T-cell (primary cell): ENCODE results near the gene CDH13. TPM values are rescaled to one million over a fixed set of nuclear protein-coding genes. Genes with fewer than 3 reads are reported as not detected.

Experiments
- ATAC-seq, 4 experiments: fragments of 200-7000 bp in 3 of 4; fragments of 150-1000 bp in 1 of 4; cut with Tn5 transposase; replicated peaks in 1 of 4; 1 replicate in 3 of 4; 2 replicates in 1 of 4; pipeline ENCODE4 v1.10.0; 2021; ENCODE audit warnings: moderate library complexity in 3 of 4, mild to moderate bottlenecking in 2 of 4, moderate number of reproducible peaks in 1 of 4
- CTCF ChIA-PET, 2 donors: fragments of 300-600 bp; sonication (Branson Sonifier 250); formaldehyde crosslinking; loops; one replicate each; lab custom pipeline; 2022; ENCODE audit warnings: antibody characterized with exemption in 2 of 2; lab: Charles Lee
- POLR2A ChIA-PET, 2 donors: fragments of 300-600 bp; sonication (Branson Sonifier 250); formaldehyde crosslinking; loops; one replicate each; lab custom pipeline; 2022; ENCODE audit warnings: antibody characterized with exemption in 2 of 2; lab: Charles Lee
- DNase-seq, 35 experiments: peaks; one replicate each; pipeline versions ENCODE4 v3.0.0 to v3.0.0-alpha.2; 2013 to 2023
- H3K27ac ChIP-seq: one replicate; pipeline ENCODE4 v1.5.1; 2013; ENCODE audit warnings: low read length
- H3K27me3 ChIP-seq, 2 experiments: replicated peaks in 1 of 2; 1 replicate in 1 of 2; 2 replicates in 1 of 2; pipeline versions ENCODE4 v1.6.1 to v1.7.0; 2013; ENCODE audit warnings: low read length in 1 of 2, mixed read lengths in 1 of 2; ENCODE audit not compliant: control insufficient read depth in 2 of 2, insufficient read depth in 2 of 2; ENCODE audit errors: extremely low read depth in 1 of 2
- H3K36me3 ChIP-seq, 2 donors: 1 replicate in 1 of 2; 2 replicates in 1 of 2; pipeline versions ENCODE4 v1.6.1 to v1.7.0; 2013; ENCODE audit warnings: low read length in 1 of 2; ENCODE audit not compliant: control insufficient read depth in 2 of 2, insufficient read depth in 1 of 2; ENCODE audit errors: extremely low read depth in 1 of 2
- H3K4me1 ChIP-seq, 2 experiments: 1 replicate in 1 of 2; 2 replicates in 1 of 2; pipeline versions ENCODE4 v1.6.1 to v1.7.0; 2013; ENCODE audit warnings: low read length in 2 of 2, mixed read lengths in 1 of 2; ENCODE audit not compliant: insufficient read depth in 2 of 2, control insufficient read depth in 1 of 2; ENCODE audit errors: extremely low read depth in 1 of 2
- H3K4me3 ChIP-seq, 2 donors: 1 replicate in 1 of 2; 2 replicates in 1 of 2; pipeline versions ENCODE4 v1.5.1 to v1.7.0; 2013; ENCODE audit warnings: mild to moderate bottlenecking in 2 of 2, low read length in 1 of 2, moderate library complexity in 1 of 2; ENCODE audit not compliant: control insufficient read depth in 1 of 2; ENCODE audit errors: extremely low read depth in 1 of 2
- H3K9me3 ChIP-seq: 2 replicates; pipeline ENCODE4 v1.7.0; 2013
- H3K27ac Mint-ChIP-seq, 2 donors: one replicate each; pipeline ENCODE4 v1.8.0; 2020 to 2021; ENCODE audit warnings: mild to moderate bottlenecking in 2 of 2, mixed read lengths in 2 of 2
- H3K27me3 Mint-ChIP-seq, 2 donors: one replicate each; pipeline ENCODE4 v1.8.0; 2021 to 2022; ENCODE audit warnings: mixed read lengths in 2 of 2
- H3K36me3 Mint-ChIP-seq: one replicate; pipeline ENCODE4 v1.8.0; 2021; ENCODE audit warnings: mixed read lengths
- H3K4me1 Mint-ChIP-seq, 3 donors: one replicate each; pipeline ENCODE4 v1.8.0; 2020 to 2022; ENCODE audit warnings: mixed read lengths in 3 of 3, mild to moderate bottlenecking in 1 of 3
- H3K4me3 Mint-ChIP-seq, 3 donors: one replicate each; pipeline ENCODE4 v1.8.0; 2020 to 2022; ENCODE audit warnings: mild to moderate bottlenecking in 3 of 3, mixed read lengths in 3 of 3, moderate library complexity in 3 of 3
- H3K9me3 Mint-ChIP-seq, 3 donors: one replicate each; pipeline ENCODE4 v1.8.0; 2020 to 2022; ENCODE audit warnings: mixed read lengths in 3 of 3
- WGBS: methylation state at CpG from one replicate; pipeline ENCODE4 v1.1.5; 2013; ENCODE audit warnings: missing lambda C conversion rate; ENCODE audit not compliant: insufficient coverage; 5-methylcytosine and 5-hydroxymethylcytosine counted together
- total RNA-seq, 35 experiments: library from RNA in 6 of 35; stranded (reverse) in 6 of 35; fragments of 120-200 nt in 1 of 35; gene quantifications; one replicate each; pipeline versions ENCODE4 v1.2.1 to v1.2.4 and lab custom pipeline; 2013 to 2026

Gene CDH13
- total RNA-seq, 5 donors from 2014 or later (not counting 1 experiment from before 2014, with no cell fraction given): not detected

DNA sequence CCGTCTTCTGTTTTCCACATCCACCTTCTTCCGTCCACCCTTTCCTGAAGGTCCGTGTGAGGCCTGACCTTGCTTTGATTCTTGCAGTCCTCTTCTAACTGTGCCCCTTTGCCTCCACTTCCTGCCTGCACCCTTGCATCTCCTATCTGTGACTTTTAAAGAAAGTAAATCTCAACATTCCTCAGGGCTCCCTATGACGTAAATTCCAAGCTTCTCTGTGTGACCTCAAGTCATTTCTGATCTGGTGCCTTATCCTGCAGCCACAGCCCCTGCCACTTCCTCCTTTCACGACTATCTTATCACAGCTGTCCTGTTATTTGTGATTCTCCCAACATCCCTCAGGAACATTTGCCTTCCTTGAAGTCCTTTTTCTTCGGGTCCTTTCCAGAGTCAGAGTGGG lies 520.5 kb downstream of the CDH13 start:
- CTCF ChIA-PET: no interaction called here
- Histone ChIP-seq H3K4me3 (no peak overlapping the region), H3K27me3 (peaks cover 0 to 4% of the 10 kb centered on the region in 2 experiments), H3K4me1 (no peaks in the 10 kb centered on the region), H3K9me3 (no peaks in the 10 kb centered on the region), H3K36me3 (no peaks in the 10 kb centered on the region), H3K27ac (no peak overlapping the region)
- Mint-ChIP-seq H3K9me3 (peaks cover 0 to 2% (median 0%) of the 10 kb centered on the region in 3 donors), H3K4me1 (no peaks in the 10 kb centered on the region), H3K27me3 (no peaks in the 10 kb centered on the region), H3K36me3 (no peaks in the 10 kb centered on the region), H3K4me3 (no peak overlapping the region), H3K27ac (no peak overlapping the region)
- ATAC-seq (no peak), DNase-seq (no peak)
- 29% methylated on average over 6 of the region's 6 CpGs for WGBS
- POLR2A ChIA-PET: no interaction called here

GRCh38 chr16:83158320-83158957 lies 531.7 kb downstream of the CDH13 start:
- ATAC-seq (no peak), DNase-seq (no peak)
- Histone ChIP-seq H3K4me3 (no peak overlapping the region), H3K27me3 (no peaks in the 10 kb centered on the region), H3K9me3 (no peaks in the 10 kb centered on the region), H3K27ac (no peak overlapping the region), H3K4me1 (no peaks in the 10 kb centered on the region), H3K36me3 (no peaks in the 10 kb centered on the region)
- ChIA-PET POLR2A (no interaction called here), CTCF (no interaction called here)
- H3K9me3 Mint-ChIP-seq: peaks cover 0 to 8% (median 3%) of the 10 kb centered on the region in 3 donors
- no peaks in the 10 kb centered on the region for H3K36me3 Mint-ChIP-seq
- H3K4me1 Mint-ChIP-seq: no peaks in the 10 kb centered on the region
- no peaks in the 10 kb centered on the region for H3K27me3 Mint-ChIP-seq
- 74% methylated on average over 15 of the region's 15 CpGs for WGBS
- no peak overlapping the region for H3K4me3 Mint-ChIP-seq
- H3K27ac Mint-ChIP-seq: no peak overlapping the region

GRCh38 chr16:83159049-83159448 lies 532.3 kb downstream of the CDH13 start:
- DNase-seq (no peak), ATAC-seq (no peak)
- Histone ChIP-seq H3K4me1 (no peaks in the 10 kb centered on the region), H3K36me3 (no peaks in the 10 kb centered on the region), H3K9me3 (no peaks in the 10 kb centered on the region), H3K27ac (no peak overlapping the region), H3K4me3 (no peak overlapping the region), H3K27me3 (no peaks in the 10 kb centered on the region)
- WGBS: no CpG with 5 or more reads among the region's 2 CpGs
- H3K27me3 Mint-ChIP-seq: no peaks in the 10 kb centered on the region
- POLR2A ChIA-PET: no interaction called here
- no peaks in the 10 kb centered on the region for H3K4me1 Mint-ChIP-seq
- CTCF ChIA-PET: no interaction called here
- H3K9me3 Mint-ChIP-seq: peaks cover under 1 to 10% (median 4%) of the 10 kb centered on the region in 3 donors
- no peak overlapping the region for H3K4me3 Mint-ChIP-seq
- no peak overlapping the region for H3K27ac Mint-ChIP-seq
- H3K36me3 Mint-ChIP-seq: no peaks in the 10 kb centered on the region

GRCh38 chr16:83160287-83161020 lies 533.7 kb downstream of the CDH13 start:
- Mint-ChIP-seq H3K27me3 (peaks cover 0 to 1% of the 10 kb centered on the region in 2 donors), H3K4me1 (no peaks in the 10 kb centered on the region), H3K4me3 (no peak overlapping the region), H3K36me3 (no peaks in the 10 kb centered on the region), H3K27ac (no peak overlapping the region), H3K9me3 (peaks cover 3 to 10% (median 4%) of the 10 kb centered on the region in 3 donors)
- Histone ChIP-seq H3K4me3 (no peak overlapping the region), H3K36me3 (no peaks in the 10 kb centered on the region), H3K9me3 (no peaks in the 10 kb centered on the region), H3K27me3 (no peaks in the 10 kb centered on the region), H3K27ac (no peak overlapping the region), H3K4me1 (no peaks in the 10 kb centered on the region)
- ChIA-PET POLR2A (no interaction called here), CTCF (no interaction called here)
- ATAC-seq: no peak
- DNase-seq: no peak
- WGBS: 79% methylated on average over 3 of the region's 7 CpGs

- DNase-seq: no peak
- peaks cover 4 to 10% (median 5%) of the 10 kb centered on the region in 3 donors for H3K9me3 Mint-ChIP-seq
Measured at GRCh38 chr16:83162791-83163190, 536.0 kb downstream of the CDH13 start.

GRCh38 chr16:83164816-83165215 lies 538.0 kb downstream of the CDH13 start:
- no CpG with 5 or more reads among the region's 3 CpGs for WGBS
- peaks cover 0 to 1% of the 10 kb centered on the region in 2 donors for H3K27me3 Mint-ChIP-seq
- H3K4me1 Mint-ChIP-seq: no peaks in the 10 kb centered on the region
- CTCF ChIA-PET: no interaction called here
- H3K36me3 Mint-ChIP-seq: no peaks in the 10 kb centered on the region
- no peaks in the 10 kb centered on the region for H3K36me3 ChIP-seq
- no peaks in the 10 kb centered on the region for H3K27me3 ChIP-seq
- no peak for DNase-seq
- no peaks in the 10 kb centered on the region for H3K9me3 ChIP-seq
- no peaks in the 10 kb centered on the region for H3K4me1 ChIP-seq
- H3K27ac Mint-ChIP-seq: no peak overlapping the region
- no peak overlapping the region for H3K4me3 Mint-ChIP-seq
- no peak overlapping the region for H3K4me3 ChIP-seq
- H3K27ac ChIP-seq: no peak overlapping the region
- peaks cover 4 to 10% (median 5%) of the 10 kb centered on the region in 3 donors for H3K9me3 Mint-ChIP-seq
- no peak for ATAC-seq
- POLR2A ChIA-PET: no interaction called here

More at GRCh38 chr16:83162791-83163190, 536.0 kb downstream of the CDH13 start:
- no peaks in the 10 kb centered on the region for H3K4me1 ChIP-seq
- no peak overlapping the region for H3K4me3 ChIP-seq
- peaks cover 0 to 1% of the 10 kb centered on the region in 2 donors for H3K27me3 Mint-ChIP-seq
- ChIA-PET CTCF (no interaction called here), POLR2A (no interaction called here)
- no peaks in the 10 kb centered on the region for H3K9me3 ChIP-seq
- no peak for ATAC-seq
- H3K4me3 Mint-ChIP-seq: no peak overlapping the region
- H3K27me3 ChIP-seq: no peaks in the 10 kb centered on the region
- no peaks in the 10 kb centered on the region for H3K4me1 Mint-ChIP-seq
- no peaks in the 10 kb centered on the region for H3K36me3 ChIP-seq
- WGBS: no CpG with 5 or more reads among the region's 2 CpGs
- no peak overlapping the region for H3K27ac ChIP-seq
- H3K36me3 Mint-ChIP-seq: no peaks in the 10 kb centered on the region
- H3K27ac Mint-ChIP-seq: no peak overlapping the region
